Jurkat, Clone E6-1 (cell line): ENCODE data around the gene CAMSAP1.

Experiments used
- DNase-seq: peaks from one replicate; pipeline ENCODE4 v3.0.0-alpha.2; 2011; ENCODE audit warnings: low read depth, low spot score
- H3K4me3 ChIP-seq: 2 replicates; pipeline ENCODE4 v1.5.1; 2011; ENCODE audit warnings: mild to moderate bottlenecking, low read length, control low read depth, moderate library complexity

CAMSAP1 gene

DNA sequence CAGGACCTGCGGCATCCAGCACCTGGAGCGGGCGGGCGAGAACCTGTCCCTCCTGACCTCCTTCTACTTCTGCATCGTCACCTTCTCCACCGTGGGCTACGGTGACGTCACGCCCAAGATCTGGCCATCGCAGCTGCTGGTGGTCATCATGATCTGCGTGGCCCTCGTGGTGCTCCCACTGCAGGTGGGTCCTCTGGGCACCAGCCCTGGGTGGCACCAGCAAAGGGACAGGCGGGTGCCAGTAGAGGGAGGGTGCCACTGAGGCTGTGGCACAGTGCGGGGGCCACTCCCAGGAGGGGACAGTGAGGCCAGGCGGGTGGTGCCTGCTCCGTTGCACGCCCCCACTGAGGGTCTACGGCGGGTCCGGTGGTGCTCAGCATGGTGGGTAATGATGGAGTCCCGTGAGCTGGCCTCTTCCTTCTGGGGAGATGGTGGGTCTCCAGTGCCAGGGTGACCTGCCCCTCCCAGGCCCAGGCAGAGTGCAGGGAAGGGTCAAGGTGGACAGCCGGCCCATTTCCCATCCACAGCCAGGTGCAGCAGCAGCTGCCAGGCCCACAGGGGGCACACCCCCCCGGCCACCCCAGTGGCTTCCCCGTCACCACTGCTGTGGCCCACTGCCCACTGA, 147.6 kb downstream of the CAMSAP1 start:
- no peak overlapping the region for H3K4me3 ChIP-seq
- no peak for DNase-seq

GRCh38 chr9:135758870-135759269, 148.5 kb downstream of the CAMSAP1 start:
- DNase-seq = no peak
- H3K4me3 ChIP-seq = no peak overlapping the region
